HEK293 (cell line): ENCODE data around the gene PTPRN2.

Experiments used
- CTCF ChIA-PET: fragments of 350-600 bp; formaldehyde crosslinking; extraction: SDS; loops from one replicate; lab custom pipeline; 2021; ENCODE audit warnings: antibody characterized with exemption; lab: Yijun Ruan, JAX
- POLR2A ChIA-PET: fragments of 300-600 bp; formaldehyde crosslinking; extraction: SDS; loops from one replicate; lab custom pipeline; 2020; ENCODE audit warnings: antibody characterized with exemption, inconsistent platforms; lab: Yijun Ruan, JAX
- H3K27ac ChIP-seq: fragments of 200-500 bp; sonication (Bioruptor generic); 2 replicates; pipeline ENCODE4 v1.5.1; 2014; ENCODE audit warnings: low read depth, low read length, control low read depth, inconsistent platforms; ENCODE audit errors: extremely low read depth
- H3K36me3 ChIP-seq, 2 experiments: fragments of 200-500 bp in 1 of 2; sonication (Bioruptor generic) in 1 of 2; 1 replicate in 1 of 2; 2 replicates in 1 of 2; pipeline ENCODE4 v1.5.1; 2014 to 2017; ENCODE audit warnings: inconsistent platforms in 2 of 2, low read length in 2 of 2; ENCODE audit not compliant: control insufficient read depth in 2 of 2, insufficient read depth in 1 of 2
- H3K4me1 ChIP-seq: fragments of 200-500 bp; sonication (Bioruptor generic); 2 replicates; pipeline ENCODE4 v1.5.1; 2014; ENCODE audit warnings: mild to moderate bottlenecking, low read length, inconsistent platforms; ENCODE audit not compliant: control insufficient read depth, insufficient read depth
- H3K4me3 ChIP-seq: 2 replicates; pipeline ENCODE4 v1.5.1; 2011; ENCODE audit warnings: low read depth, mild to moderate bottlenecking, control low read depth, low read length, moderate library complexity
- H3K9me3 ChIP-seq: fragments of 200-500 bp; sonication (Bioruptor generic); 2 replicates; pipeline ENCODE4 v1.5.1; 2014; ENCODE audit warnings: low read depth, low read length, inconsistent platforms; ENCODE audit not compliant: control insufficient read depth, insufficient read depth
- BCL11A ChIP-seq: fragments of 450-650 bp; formaldehyde crosslinking; IDR thresholded peaks from 2 replicates; pipeline ENCODE4 v1.5.1; 2016; ENCODE audit warnings: low read depth, missing biosample characterization, missing genetic modification characterization
- GFI1B ChIP-seq: fragments of 450-650 bp; formaldehyde crosslinking; IDR thresholded peaks from 2 replicates; pipeline ENCODE4 v1.5.1; 2016; ENCODE audit warnings: missing biosample characterization, missing genetic modification characterization
- KLF10 ChIP-seq: fragments of 450-650 bp; IDR thresholded peaks from 2 replicates; pipeline ENCODE4 v1.5.1; 2018; ENCODE audit warnings: missing biosample characterization, mild to moderate bottlenecking, missing genetic modification characterization
- KLF7 ChIP-seq: fragments of 450-650 bp; formaldehyde crosslinking; IDR thresholded peaks from 2 replicates; pipeline ENCODE4 v1.5.1; 2016; ENCODE audit warnings: missing biosample characterization, missing genetic modification characterization, borderline replicate concordance
- MYNN ChIP-seq: fragments of 450-650 bp; formaldehyde crosslinking; IDR thresholded peaks from 2 replicates; pipeline ENCODE4 v1.5.1; 2016; ENCODE audit warnings: missing biosample characterization, missing genetic modification characterization, borderline replicate concordance
- OSR2 ChIP-seq: fragments of 450-650 bp; formaldehyde crosslinking; IDR thresholded peaks from 2 replicates; pipeline ENCODE4 v1.5.1; 2016; ENCODE audit warnings: missing biosample characterization, missing genetic modification characterization
- OVOL3 ChIP-seq: fragments of 450-650 bp; formaldehyde crosslinking; IDR thresholded peaks from 2 replicates; pipeline ENCODE4 v1.5.1; 2016; ENCODE audit warnings: missing biosample characterization, missing genetic modification characterization
- PRDM4 ChIP-seq: fragments of 450-650 bp; formaldehyde crosslinking; IDR thresholded peaks from 2 replicates; pipeline ENCODE4 v1.5.1; 2017; ENCODE audit warnings: missing biosample characterization, missing genetic modification characterization
- REPIN1 ChIP-seq: fragments of 450-650 bp; formaldehyde crosslinking; IDR thresholded peaks from 2 replicates; pipeline ENCODE4 v1.5.1; 2017; ENCODE audit warnings: missing biosample characterization, missing genetic modification characterization, low read depth
- SALL2 ChIP-seq: fragments of 450-650 bp; formaldehyde crosslinking; IDR thresholded peaks from 2 replicates; pipeline ENCODE4 v1.5.0; 2017; ENCODE audit warnings: missing biosample characterization, mild to moderate bottlenecking, missing genetic modification characterization, borderline replicate concordance
- SP7 ChIP-seq: fragments of 450-650 bp; formaldehyde crosslinking; IDR thresholded peaks from 2 replicates; pipeline ENCODE4 v1.5.1; 2016; ENCODE audit warnings: missing biosample characterization, missing genetic modification characterization
- YY2 ChIP-seq: fragments of 450-650 bp; formaldehyde crosslinking; IDR thresholded peaks from 2 replicates; pipeline ENCODE4 v1.5.1; 2016; ENCODE audit warnings: missing biosample characterization, missing genetic modification characterization
- ZBTB8A ChIP-seq: fragments of 450-650 bp; formaldehyde crosslinking; IDR thresholded peaks from 2 replicates; pipeline ENCODE4 v1.5.1; 2016; ENCODE audit warnings: missing biosample characterization, missing genetic modification characterization
- ZEB2 ChIP-seq: fragments of 450-650 bp; formaldehyde crosslinking; IDR thresholded peaks from 2 replicates; pipeline ENCODE4 v1.5.1; 2016; ENCODE audit warnings: missing biosample characterization, missing genetic modification characterization
- ZNF311 ChIP-seq: fragments of 450-650 bp; formaldehyde crosslinking; IDR thresholded peaks from 2 replicates; pipeline ENCODE4 v1.5.1; 2017; ENCODE audit warnings: missing biosample characterization, missing genetic modification characterization, borderline replicate concordance
- ZNF549 ChIP-seq: fragments of 450-650 bp; IDR thresholded peaks from 2 replicates; pipeline ENCODE4 v1.5.1; 2018; ENCODE audit warnings: missing biosample characterization, missing genetic modification characterization, mild to moderate bottlenecking, inconsistent platforms, moderate library complexity
- ZNF571 ChIP-seq: fragments of 450-650 bp; formaldehyde crosslinking; IDR thresholded peaks from 2 replicates; pipeline ENCODE4 v1.5.0; 2017; ENCODE audit warnings: missing biosample characterization, missing genetic modification characterization
- ZNF707 ChIP-seq: fragments of 450-650 bp; formaldehyde crosslinking; IDR thresholded peaks from 2 replicates; pipeline ENCODE4 v1.5.1; 2016; ENCODE audit warnings: missing biosample characterization, missing genetic modification characterization
- ZNF747 ChIP-seq: fragments of 450-650 bp; formaldehyde crosslinking; IDR thresholded peaks from 2 replicates; pipeline ENCODE4 v1.5.1; 2016; ENCODE audit warnings: missing biosample characterization, missing genetic modification characterization
- ZXDB ChIP-seq: fragments of 450-650 bp; formaldehyde crosslinking; IDR thresholded peaks from 2 replicates; pipeline ENCODE4 v1.5.1; 2016; ENCODE audit warnings: missing biosample characterization, missing genetic modification characterization
- TF ChIP-seq, protein P1 (sequence below): fragments of 450-650 bp; formaldehyde crosslinking; IDR thresholded peaks from 2 replicates; pipeline ENCODE4 v1.5.1; 2016; ENCODE audit warnings: missing biosample characterization, missing genetic modification characterization

Gene PTPRN2

GRCh38 chr7:158275711-158276413 is 311.8 kb downstream of the PTPRN2 start:
- Histone ChIP-seq H3K27ac (no peak overlapping the region), H3K9me3 (no peaks in the 10 kb centered on the region), H3K4me3 (no peak overlapping the region), H3K4me1 (no peaks in the 10 kb centered on the region), H3K36me3 (no peaks in the 10 kb centered on the region)
- ChIA-PET CTCF (no interaction called here), POLR2A (no interaction called here)
- TF ChIP-seq ZNF707 (tag by site-specific recombination) = no peak
- TF ChIP-seq GFI1B (tag by site-specific recombination) = no peak

- Histone ChIP-seq H3K36me3 (no peaks in the 10 kb centered on the region), H3K4me3 (no peak overlapping the region), H3K9me3 (no peaks in the 10 kb centered on the region), H3K4me1 (no peaks in the 10 kb centered on the region), H3K27ac (no peak overlapping the region)
- ChIA-PET CTCF (no interaction called here), POLR2A (no interaction called here)
- no peak for TF ChIP-seq ZXDB
- TF ChIP-seq KLF10 (tag by site-specific recombination) = no peak
- TF ChIP-seq PRDM4 = no peak
- no peak for TF ChIP-seq ZEB2
- TF ChIP-seq KLF7 (tag by site-specific recombination) = no peak
- no peak for TF ChIP-seq OVOL3 (tag by site-specific recombination)
- TF ChIP-seq ZBTB8A (tag by site-specific recombination) = no peak
- TF ChIP-seq ZNF571 (tag by site-specific recombination) = no peak
- no peak for TF ChIP-seq SP7 (tag by site-specific recombination)
- no peak for TF ChIP-seq REPIN1 (tag by site-specific recombination)
- TF ChIP-seq, protein P1, sequence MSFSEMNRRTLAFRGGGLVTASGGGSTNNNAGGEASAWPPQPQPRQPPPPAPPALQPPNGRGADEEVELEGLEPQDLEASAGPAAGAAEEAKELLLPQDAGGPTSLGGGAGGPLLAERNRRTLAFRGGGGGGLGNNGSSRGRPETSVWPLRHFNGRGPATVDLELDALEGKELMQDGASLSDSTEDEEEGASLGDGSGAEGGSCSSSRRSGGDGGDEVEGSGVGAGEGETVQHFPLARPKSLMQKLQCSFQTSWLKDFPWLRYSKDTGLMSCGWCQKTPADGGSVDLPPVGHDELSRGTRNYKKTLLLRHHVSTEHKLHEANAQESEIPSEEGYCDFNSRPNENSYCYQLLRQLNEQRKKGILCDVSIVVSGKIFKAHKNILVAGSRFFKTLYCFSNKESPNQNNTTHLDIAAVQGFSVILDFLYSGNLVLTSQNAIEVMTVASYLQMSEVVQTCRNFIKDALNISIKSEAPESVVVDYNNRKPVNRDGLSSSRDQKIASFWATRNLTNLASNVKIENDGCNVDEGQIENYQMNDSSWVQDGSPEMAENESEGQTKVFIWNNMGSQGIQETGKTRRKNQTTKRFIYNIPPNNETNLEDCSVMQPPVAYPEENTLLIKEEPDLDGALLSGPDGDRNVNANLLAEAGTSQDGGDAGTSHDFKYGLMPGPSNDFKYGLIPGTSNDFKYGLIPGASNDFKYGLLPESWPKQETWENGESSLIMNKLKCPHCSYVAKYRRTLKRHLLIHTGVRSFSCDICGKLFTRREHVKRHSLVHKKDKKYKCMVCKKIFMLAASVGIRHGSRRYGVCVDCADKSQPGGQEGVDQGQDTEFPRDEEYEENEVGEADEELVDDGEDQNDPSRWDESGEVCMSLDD (tag by site-specific recombination) = no peak
- TF ChIP-seq OSR2 (tag by site-specific recombination) = no peak
- TF ChIP-seq ZNF747 (tag by site-specific recombination) = no peak
- no peak for TF ChIP-seq MYNN
- TF ChIP-seq ZNF549 (tag by site-specific recombination) = no peak
- no peak for TF ChIP-seq ZNF311
- no peak for TF ChIP-seq SALL2 (tag by site-specific recombination)
- no peak for TF ChIP-seq YY2 (tag by site-specific recombination)
- TF ChIP-seq BCL11A (tag by site-specific recombination) = no peak
Measured at GRCh38 chr7:158274996-158275395, 312.6 kb downstream of the PTPRN2 start.
